HG02759 (cell line): Measurements from ENCODE around the gene RSPH1.

Experiments used
- ATAC-seq: cut with Tn5 transposase; IDR thresholded peaks from one replicate; pipeline ENCODE4 v1.9.1; 2021; ENCODE audit warnings: mild to moderate bottlenecking, moderate library complexity; ENCODE audit not compliant: unreplicated experiment

RSPH1 gene

GRCh38 chr21:42452401-42453223 lies 43.4 kb downstream of the RSPH1 start:
- no peak for ATAC-seq

GRCh38 chr21:42451941-42452340 lies 44.1 kb downstream of the RSPH1 start:
- no peak for ATAC-seq

GRCh38 chr21:42448686-42449085 lies 47.3 kb downstream of the RSPH1 start:
- ATAC-seq = no peak

GRCh38 chr21:42447732-42448131 lies 48.3 kb downstream of the RSPH1 start:
- ATAC-seq = no peak

GRCh38 chr21:42447182-42447581 lies 48.8 kb downstream of the RSPH1 start:
- no peak for ATAC-seq

- no peak for ATAC-seq
Observed at GRCh38 chr21:42446531-42446930, 49.5 kb downstream of the RSPH1 start.

- ATAC-seq = no peak
Observed at GRCh38 chr21:42445311-42445710, 50.7 kb downstream of the RSPH1 start.

GRCh38 chr21:42444745-42445059 lies 51.3 kb downstream of the RSPH1 start:
- no peak for ATAC-seq

- ATAC-seq = no peak
Observed at GRCh38 chr21:42443876-42444744, 51.9 kb downstream of the RSPH1 start.

GRCh38 chr21:42443181-42443785 lies 52.7 kb downstream of the RSPH1 start:
- no peak for ATAC-seq

GRCh38 chr21:42441963-42442362 lies 54.1 kb downstream of the RSPH1 start:
- no peak for ATAC-seq

GRCh38 chr21:42440187-42440792 lies 55.7 kb downstream of the RSPH1 start:
- ATAC-seq = peak; percentile 73

GRCh38 chr21:42439284-42440186 lies 56.5 kb downstream of the RSPH1 start:
- no peak for ATAC-seq

- no peak for ATAC-seq
Observed at GRCh38 chr21:42438316-42439205, 57.5 kb downstream of the RSPH1 start.

GRCh38 chr21:42437786-42438185 lies 58.2 kb downstream of the RSPH1 start:
- no peak for ATAC-seq

GRCh38 chr21:42436914-42437313 lies 59.1 kb downstream of the RSPH1 start:
- ATAC-seq = no peak

- no peak for ATAC-seq
Observed at GRCh38 chr21:42435833-42436232, 60.2 kb downstream of the RSPH1 start.

GRCh38 chr21:42435401-42435800 lies 60.6 kb downstream of the RSPH1 start:
- ATAC-seq = no peak

- no peak for ATAC-seq
Observed at GRCh38 chr21:42434884-42435283, 61.1 kb downstream of the RSPH1 start.
